NCI-H69 (cell line): Measurements from ENCODE around the gene TMEM130.
A peak's percentile ranks its signal among the peaks of the same experiment; 100 is the strongest.

Experiments used
- DNase-seq: peaks from one replicate; lab custom pipeline; 2025; lab: John Stamatoyannopoulos, UW

TMEM130 gene

GRCh38 chr7:98807068-98808048 lies 62.5 kb downstream of the TMEM130 start:
- no peak for DNase-seq

DNA sequence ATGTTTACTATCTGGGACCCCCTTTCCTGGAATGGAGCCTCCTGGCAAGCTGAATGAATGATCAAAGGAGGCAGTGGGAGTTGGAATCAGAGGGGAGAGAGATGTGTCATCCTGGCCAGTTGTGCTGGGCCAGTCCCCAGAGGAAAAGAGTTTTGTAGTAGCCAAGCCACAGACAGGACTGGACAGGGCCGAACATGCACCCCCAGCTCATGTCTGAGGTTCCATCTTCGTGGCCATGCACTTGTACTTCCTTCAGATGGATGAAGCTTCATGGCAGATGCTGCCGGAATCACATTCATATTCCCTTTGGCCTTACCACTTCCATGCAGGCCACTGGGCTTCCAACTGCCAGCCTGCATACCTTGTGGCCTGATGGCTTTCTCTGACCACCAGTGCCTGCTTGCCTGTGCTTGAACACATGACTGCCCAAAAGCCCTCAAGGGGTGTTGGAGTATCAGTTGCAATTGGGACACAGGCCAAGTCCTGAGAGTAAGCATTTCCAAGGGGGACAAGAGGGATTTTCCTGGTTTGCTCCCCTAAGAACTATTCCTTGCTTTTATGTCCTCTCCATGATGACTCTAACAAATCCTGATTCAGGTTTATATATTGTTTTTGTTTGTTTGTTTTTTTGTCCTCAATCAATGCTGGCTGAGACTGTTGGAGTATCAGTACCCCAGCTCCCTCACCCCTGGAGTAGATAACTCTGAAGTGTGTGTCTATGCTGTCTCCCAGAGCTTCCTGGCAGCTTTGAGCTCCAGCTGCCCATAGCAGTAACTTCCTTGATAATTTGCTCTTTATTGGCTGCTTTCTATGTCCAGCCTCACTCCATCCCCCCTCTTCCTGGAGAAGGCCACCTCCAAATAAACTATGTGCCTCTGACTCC lies 63.6 kb downstream of the TMEM130 start:
- peak; percentile 48 for DNase-seq

- no peak for DNase-seq
These were observed 67.1 kb downstream of the TMEM130 start for GRCh38 chr7:98802781-98803110.

- peak; percentile 95 for DNase-seq
These were observed 67.6 kb downstream of the TMEM130 start for GRCh38 chr7:98802088-98802780.

GRCh38 chr7:98800996-98801395 lies 68.8 kb downstream of the TMEM130 start:
- no peak for DNase-seq

GRCh38 chr7:98797150-98797549 lies 72.7 kb downstream of the TMEM130 start:
- no peak for DNase-seq
